K562 (cell line): Measurements from ENCODE around the gene PRODH. TPM values are rescaled to one million over a fixed set of nuclear protein-coding genes. Genes with fewer than 3 reads are reported as not detected.

Source experiments
- ATAC-seq: fragments of 200-7000 bp; cut with Tn5 transposase; 3 replicates; pipeline ENCODE4 v1.9.1; 2020; ENCODE audit warnings: moderate library complexity
- BruUV-seq: library from RNA; stranded (reverse); fragments of 400-500 nt; replicated peaks from 2 replicates; lab custom pipeline; 2021; lab: Mats Ljungman, UMichigan
- CTCF ChIA-PET: fragments of 300-600 bp; formaldehyde crosslinking; extraction: SDS; loops from one replicate; lab custom pipeline; 2021; ENCODE audit warnings: low intra/inter-chr PET ratio; lab: Yijun Ruan, JAX
- POLR2A ChIA-PET: fragments of 300-600, 350-650 bp; sonication (Branson Sonifier 250); formaldehyde crosslinking; extraction: SDS; loops from one replicate; lab custom pipeline; 2021; ENCODE audit warnings: antibody characterized with exemption, inconsistent platforms; lab: Yijun Ruan, JAX
- DNase-seq, 4 experiments: peaks; one replicate each; pipeline versions ENCODE4 v3.0.0 to v3.0.0-alpha.2; 2011 to 2018; ENCODE audit warnings: low spot score in 3 of 4, mixed read lengths in 3 of 4; ENCODE audit errors: extremely low read depth in 1 of 4
- FAIRE-seq: peaks from 2 replicates; lab custom pipeline; 2011; peaks lifted over from hg19 to GRCh38; lab: Jason Lieb, UNC
- H2AFZ ChIP-seq: 2 replicates; pipeline ENCODE4 v1.6.0; 2011; ENCODE audit warnings: low read depth, low read length, control low read depth, inconsistent platforms
- H3K27ac ChIP-seq: fragments of 200-600 bp; 3 replicates; pipeline ENCODE4 v1.8.0; 2011; ENCODE audit warnings: low read depth, mild to moderate bottlenecking, control low read depth, inconsistent platforms, low read length, moderate library complexity, mixed read lengths; ENCODE audit errors: extremely low read depth
- H3K27me3 ChIP-seq, 2 experiments: fragments of 300-600 bp in 1 of 2; 2 replicates in 1 of 2; 3 replicates in 1 of 2; pipeline versions ENCODE4 v1.6.0 to v1.8.0; 2011; ENCODE audit warnings: inconsistent platforms in 2 of 2, low read length in 2 of 2, mild to moderate bottlenecking in 1 of 2, mixed read lengths in 1 of 2, moderate library complexity in 1 of 2; ENCODE audit not compliant: control insufficient read depth in 2 of 2, insufficient read depth in 2 of 2
- H3K36me3 ChIP-seq: fragments of 300-600 bp; 3 replicates; pipeline ENCODE4 v1.8.0; 2011; ENCODE audit warnings: mild to moderate bottlenecking, low read length, inconsistent platforms; ENCODE audit not compliant: control insufficient read depth, insufficient read depth
- H3K4me1 ChIP-seq, 2 experiments: fragments of 200-600 bp in 1 of 2; replicated peaks in 1 of 2; 2 replicates in 1 of 2; 3 replicates in 1 of 2; pipeline versions ENCODE4 v1.5.1 to v1.8.0; 2011; ENCODE audit warnings: inconsistent platforms in 2 of 2, low read length in 2 of 2, mild to moderate bottlenecking in 1 of 2, mixed read lengths in 1 of 2, moderate library complexity in 1 of 2; ENCODE audit not compliant: control insufficient read depth in 2 of 2, insufficient read depth in 2 of 2
- H3K4me2 ChIP-seq: 2 replicates; pipeline ENCODE4 v1.6.1; 2011; ENCODE audit warnings: low read length, control low read depth, inconsistent platforms, mixed read lengths; ENCODE audit not compliant: insufficient read depth
- H3K4me3 ChIP-seq: fragments of 200-600 bp; sonication (generic), shearing (Covaris generic); 2 replicates; pipeline ENCODE4 v1.5.1; 2016; ENCODE audit warnings: control low read depth, inconsistent platforms
- H3K79me2 ChIP-seq: fragments of 200-600 bp; 3 replicates; pipeline ENCODE4 v1.8.0; 2011; ENCODE audit warnings: low read length, inconsistent platforms; ENCODE audit not compliant: control insufficient read depth, insufficient read depth
- H3K9ac ChIP-seq, 2 experiments: 2 replicates each; pipeline versions ENCODE4 v1.6.0 to v1.6.1; 2011; ENCODE audit warnings: low read depth in 2 of 2, low read length in 2 of 2, control low read depth in 1 of 2, inconsistent platforms in 1 of 2, mild to moderate bottlenecking in 1 of 2, mixed read lengths in 1 of 2; ENCODE audit not compliant: insufficient read depth in 1 of 2
- H3K9me1 ChIP-seq: one replicate; pipeline ENCODE4 v1.6.0; 2011; ENCODE audit warnings: inconsistent platforms, mild to moderate bottlenecking, low read length, moderate library complexity; ENCODE audit not compliant: control insufficient read depth, insufficient read depth
- H3K9me3 ChIP-seq: replicated peaks from 2 replicates; pipeline ENCODE4 v1.5.1; 2011; ENCODE audit warnings: low read depth, low read length, inconsistent platforms; ENCODE audit not compliant: control insufficient read depth, insufficient read depth
- H4K20me1 ChIP-seq: replicated peaks from 2 replicates; pipeline ENCODE4 v1.6.1; 2011; ENCODE audit warnings: low read length, inconsistent platforms, mixed read lengths; ENCODE audit not compliant: control insufficient read depth, insufficient read depth
- ADNP ChIP-seq: fragments of 200-800 bp; sonication (Bioruptor generic); IDR thresholded peaks from 2 replicates; pipeline ENCODE4 v1.6.1; 2016; ENCODE audit warnings: missing genetic modification characterization, missing compliant biosample characterization
- HNRNPH1 ChIP-seq: fragments of 200-400 bp; formaldehyde crosslinking; optimal IDR thresholded peaks from 2 replicates; pipeline ENCODE3; 2017; ENCODE audit warnings: low read depth, mild to moderate bottlenecking, low read length, moderate library complexity
- KLF13 ChIP-seq: fragments of 450-650 bp; IDR thresholded peaks from 2 replicates; pipeline ENCODE4 v1.6.1; 2016; ENCODE audit warnings: missing genetic modification characterization, low read depth, mild to moderate bottlenecking, missing compliant biosample characterization, moderate library complexity, borderline replicate concordance
- MED1 ChIP-seq: sonication (generic); formaldehyde crosslinking; IDR thresholded peaks from 2 replicates; pipeline ENCODE4 v1.8.1; 2023; ENCODE audit warnings: missing genetic modification reagents, borderline replicate concordance
- SMARCA4 ChIP-seq: fragments of 450-650 bp; IDR thresholded peaks from 2 replicates; pipeline ENCODE4 v1.6.1; 2016
- SRSF1 ChIP-seq: fragments of 200-400 bp; formaldehyde crosslinking; IDR thresholded peaks from 2 replicates; pipeline ENCODE4 v1.6.1; 2017; ENCODE audit warnings: mild to moderate bottlenecking, low read depth, low read length, moderate library complexity
- SUPT5H ChIP-seq: fragments of 450-650 bp; IDR thresholded peaks from 2 replicates; pipeline ENCODE4 v1.6.1; 2016
- TAF7 ChIP-seq: fragments of 450-650 bp; IDR thresholded peaks from 2 replicates; pipeline ENCODE4 v1.6.1; 2016; ENCODE audit warnings: missing genetic modification characterization, missing compliant biosample characterization
- ZBTB17 ChIP-seq: fragments of 450-650 bp; formaldehyde crosslinking; IDR thresholded peaks from 2 replicates; pipeline ENCODE4 v1.4.0; 2020; ENCODE audit warnings: mild to moderate bottlenecking
- ZNF253 ChIP-seq: fragments of 250-450 bp; sonication (Bioruptor Pico); conservative IDR thresholded peaks from 2 replicates; pipeline ENCODE4 v1.6.1; 2021; ENCODE audit warnings: mild to moderate bottlenecking
- ZNF75A ChIP-seq: fragments of 450-650 bp; formaldehyde crosslinking; IDR thresholded peaks from 2 replicates; pipeline ENCODE4 v1.4.0; 2020; ENCODE audit warnings: mild to moderate bottlenecking
- WGBS: fragments of 100-300 bp; shearing (Covaris generic); methylation state at CpG from one replicate; pipeline ENCODE4 v1.1.6; 2016; ENCODE audit warnings: low coverage, mixed read lengths; ENCODE audit not compliant: insufficient coverage; ENCODE audit errors: missing lambda C conversion rate; 5-methylcytosine and 5-hydroxymethylcytosine counted together
- in situ Hi-C: fragments of 300-500 bp; cut with MboI; formaldehyde crosslinking; loops from 4 replicates; pipeline ENCODE4 v1.15.0; 2018; ENCODE audit warnings: inconsistent platforms, mixed read lengths
- intact Hi-C: fragments of 100-400 bp; cut with micrococcal nuclease; formaldehyde crosslinking; loops from 2 replicates; pipeline ENCODE4 v1.14.2; 2022
- polyA plus RNA-seq, 8 experiments: library from polyadenylated mRNA; depleted of rRNA in 4 of 8; stranded (reverse) in 5 of 8; unstranded in 3 of 8; fragments of >200 nt; fragmentation: Nextera tagmentation in 2 of 8; fragmentation: Illumina TruSeq in 1 of 8; extraction: Ambion mirVana in 2 of 8; extraction: Trizol in 1 of 8; gene quantifications; 2 replicates each; pipeline versions ENCODE4 v1.2.1 to v1.2.3, GENCODE V29; 2011 to 2014; ENCODE audit warnings: inconsistent platforms in 1 of 8, missing spikeins in 1 of 8
- total RNA-seq, 7 experiments: library from RNA; depleted of rRNA in 6 of 7; stranded (reverse); fragments of >200 nt in 6 of 7; fragmentation: Illumina TruSeq in 2 of 7; extraction: Trizol in 2 of 7; gene quantifications; 2 replicates each; pipeline versions ENCODE4 v1.2.1 to v1.2.3, GENCODE V29; 2011 to 2021; ENCODE audit warnings: low replicate concordance in 1 of 7
- TF ChIP-seq, protein P1 (sequence below): sonication (generic); formaldehyde crosslinking; IDR thresholded peaks from 2 replicates; pipeline ENCODE4 v1.8.1; 2022; ENCODE audit warnings: missing genetic modification reagents
- TF ChIP-seq, protein P2 (sequence below): sonication (generic); formaldehyde crosslinking; IDR thresholded peaks from 2 replicates; pipeline ENCODE4 v1.8.1; 2023; ENCODE audit warnings: mild to moderate bottlenecking, missing genetic modification reagents
- TF ChIP-seq, protein P3 (sequence below): sonication (generic); formaldehyde crosslinking; IDR thresholded peaks from 2 replicates; pipeline ENCODE4 v1.8.0; 2023; ENCODE audit warnings: missing genetic modification reagents, mild to moderate bottlenecking, borderline replicate concordance

PRODH gene
- total and polyA plus RNA-seq, 9 of the 15 experiments (the other 6 are each of a cell fraction or from before 2014, with no cell fraction given), result 0.07 to 0.11 TPM; not detected in 7

DNA sequence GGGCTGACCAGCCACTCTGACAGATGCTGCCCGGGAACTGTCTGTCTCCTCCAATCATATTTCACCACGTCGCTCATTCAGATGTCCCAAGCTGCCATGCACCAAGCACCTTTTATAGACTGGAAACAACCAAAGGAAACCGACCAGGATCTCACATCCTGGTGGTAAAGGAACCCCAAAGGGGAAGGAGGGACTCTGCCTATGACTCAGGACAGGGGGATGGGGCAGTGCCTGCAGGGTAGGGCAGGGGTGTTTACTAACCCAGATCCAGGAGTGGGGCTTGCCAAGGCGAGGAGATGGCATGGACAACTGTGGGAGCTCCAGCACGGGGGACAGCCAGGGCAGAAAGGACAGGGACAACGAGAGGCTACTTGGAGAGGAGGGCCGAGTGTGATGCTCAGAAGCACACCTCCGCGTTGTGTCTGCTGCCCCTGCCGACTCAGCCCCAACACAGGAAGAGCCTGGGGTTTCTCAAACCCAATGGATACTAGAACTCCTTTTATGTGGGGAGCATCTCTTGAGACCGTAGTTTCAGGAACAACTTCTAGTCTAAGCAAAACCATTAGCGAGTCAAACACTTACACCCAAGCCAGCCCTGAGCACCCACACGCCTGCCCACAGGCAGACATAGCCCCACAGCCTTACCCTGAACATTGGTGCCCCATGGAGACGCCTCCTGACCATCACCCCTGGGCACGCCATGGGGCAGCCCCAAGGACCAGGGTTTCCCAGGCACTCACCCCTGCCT lies 4.0 kb downstream of the PRODH start:
- DNase-seq (no peak), ATAC-seq (no peak), FAIRE-seq (no peak)
- H3K4me3 ChIP-seq, result no peak overlapping the region
- H3K9ac ChIP-seq, result no peak overlapping the region
- no CpG with 5 or more reads among the region's 16 CpGs for WGBS
- ChIA-PET POLR2A (no interaction called here), CTCF (no interaction called here)
- no peaks in the 10 kb centered on the region for H3K36me3 ChIP-seq
- no peaks in the 10 kb centered on the region for H3K79me2 ChIP-seq
- H3K27me3 ChIP-seq, result no peaks in the 10 kb centered on the region
- intact Hi-C loops, result no loop called here
- H2AFZ ChIP-seq, result no peak overlapping the region
- no peaks in the 10 kb centered on the region for H4K20me1 ChIP-seq
- H3K4me1 ChIP-seq, result no peaks in the 10 kb centered on the region
- in situ Hi-C loops, result no loop called here
- H3K9me1 ChIP-seq, result no peaks in the 10 kb centered on the region
- no peak overlapping the region for H3K4me2 ChIP-seq
- BruUV-seq, result no TSS peak
- H3K27ac ChIP-seq, result no peak overlapping the region
- H3K9me3 ChIP-seq, result no peaks in the 10 kb centered on the region
- TF ChIP-seq, protein P1, sequence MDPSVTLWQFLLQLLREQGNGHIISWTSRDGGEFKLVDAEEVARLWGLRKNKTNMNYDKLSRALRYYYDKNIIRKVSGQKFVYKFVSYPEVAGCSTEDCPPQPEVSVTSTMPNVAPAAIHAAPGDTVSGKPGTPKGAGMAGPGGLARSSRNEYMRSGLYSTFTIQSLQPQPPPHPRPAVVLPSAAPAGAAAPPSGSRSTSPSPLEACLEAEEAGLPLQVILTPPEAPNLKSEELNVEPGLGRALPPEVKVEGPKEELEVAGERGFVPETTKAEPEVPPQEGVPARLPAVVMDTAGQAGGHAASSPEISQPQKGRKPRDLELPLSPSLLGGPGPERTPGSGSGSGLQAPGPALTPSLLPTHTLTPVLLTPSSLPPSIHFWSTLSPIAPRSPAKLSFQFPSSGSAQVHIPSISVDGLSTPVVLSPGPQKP (CRISPR knock-in tag), result no peak
- TF ChIP-seq KLF13 (tag) (no peak), ZNF75A (CRISPR knock-in tag) (no peak), MED1 (CRISPR knock-in tag) (no peak), SMARCA4 (no peak), SRSF1 (no peak), HNRNPH1 (no peak), ZNF253 (CRISPR knock-in tag) (no peak), ZBTB17 (CRISPR knock-in tag) (no peak), SUPT5H (no peak), TAF7 (tag) (no peak), ADNP (tag) (no peak)
- TF ChIP-seq, protein P2, sequence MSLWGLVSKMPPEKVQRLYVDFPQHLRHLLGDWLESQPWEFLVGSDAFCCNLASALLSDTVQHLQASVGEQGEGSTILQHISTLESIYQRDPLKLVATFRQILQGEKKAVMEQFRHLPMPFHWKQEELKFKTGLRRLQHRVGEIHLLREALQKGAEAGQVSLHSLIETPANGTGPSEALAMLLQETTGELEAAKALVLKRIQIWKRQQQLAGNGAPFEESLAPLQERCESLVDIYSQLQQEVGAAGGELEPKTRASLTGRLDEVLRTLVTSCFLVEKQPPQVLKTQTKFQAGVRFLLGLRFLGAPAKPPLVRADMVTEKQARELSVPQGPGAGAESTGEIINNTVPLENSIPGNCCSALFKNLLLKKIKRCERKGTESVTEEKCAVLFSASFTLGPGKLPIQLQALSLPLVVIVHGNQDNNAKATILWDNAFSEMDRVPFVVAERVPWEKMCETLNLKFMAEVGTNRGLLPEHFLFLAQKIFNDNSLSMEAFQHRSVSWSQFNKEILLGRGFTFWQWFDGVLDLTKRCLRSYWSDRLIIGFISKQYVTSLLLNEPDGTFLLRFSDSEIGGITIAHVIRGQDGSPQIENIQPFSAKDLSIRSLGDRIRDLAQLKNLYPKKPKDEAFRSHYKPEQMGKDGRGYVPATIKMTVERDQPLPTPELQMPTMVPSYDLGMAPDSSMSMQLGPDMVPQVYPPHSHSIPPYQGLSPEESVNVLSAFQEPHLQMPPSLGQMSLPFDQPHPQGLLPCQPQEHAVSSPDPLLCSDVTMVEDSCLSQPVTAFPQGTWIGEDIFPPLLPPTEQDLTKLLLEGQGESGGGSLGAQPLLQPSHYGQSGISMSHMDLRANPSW (CRISPR knock-in tag), result no peak
- TF ChIP-seq, protein P3, sequence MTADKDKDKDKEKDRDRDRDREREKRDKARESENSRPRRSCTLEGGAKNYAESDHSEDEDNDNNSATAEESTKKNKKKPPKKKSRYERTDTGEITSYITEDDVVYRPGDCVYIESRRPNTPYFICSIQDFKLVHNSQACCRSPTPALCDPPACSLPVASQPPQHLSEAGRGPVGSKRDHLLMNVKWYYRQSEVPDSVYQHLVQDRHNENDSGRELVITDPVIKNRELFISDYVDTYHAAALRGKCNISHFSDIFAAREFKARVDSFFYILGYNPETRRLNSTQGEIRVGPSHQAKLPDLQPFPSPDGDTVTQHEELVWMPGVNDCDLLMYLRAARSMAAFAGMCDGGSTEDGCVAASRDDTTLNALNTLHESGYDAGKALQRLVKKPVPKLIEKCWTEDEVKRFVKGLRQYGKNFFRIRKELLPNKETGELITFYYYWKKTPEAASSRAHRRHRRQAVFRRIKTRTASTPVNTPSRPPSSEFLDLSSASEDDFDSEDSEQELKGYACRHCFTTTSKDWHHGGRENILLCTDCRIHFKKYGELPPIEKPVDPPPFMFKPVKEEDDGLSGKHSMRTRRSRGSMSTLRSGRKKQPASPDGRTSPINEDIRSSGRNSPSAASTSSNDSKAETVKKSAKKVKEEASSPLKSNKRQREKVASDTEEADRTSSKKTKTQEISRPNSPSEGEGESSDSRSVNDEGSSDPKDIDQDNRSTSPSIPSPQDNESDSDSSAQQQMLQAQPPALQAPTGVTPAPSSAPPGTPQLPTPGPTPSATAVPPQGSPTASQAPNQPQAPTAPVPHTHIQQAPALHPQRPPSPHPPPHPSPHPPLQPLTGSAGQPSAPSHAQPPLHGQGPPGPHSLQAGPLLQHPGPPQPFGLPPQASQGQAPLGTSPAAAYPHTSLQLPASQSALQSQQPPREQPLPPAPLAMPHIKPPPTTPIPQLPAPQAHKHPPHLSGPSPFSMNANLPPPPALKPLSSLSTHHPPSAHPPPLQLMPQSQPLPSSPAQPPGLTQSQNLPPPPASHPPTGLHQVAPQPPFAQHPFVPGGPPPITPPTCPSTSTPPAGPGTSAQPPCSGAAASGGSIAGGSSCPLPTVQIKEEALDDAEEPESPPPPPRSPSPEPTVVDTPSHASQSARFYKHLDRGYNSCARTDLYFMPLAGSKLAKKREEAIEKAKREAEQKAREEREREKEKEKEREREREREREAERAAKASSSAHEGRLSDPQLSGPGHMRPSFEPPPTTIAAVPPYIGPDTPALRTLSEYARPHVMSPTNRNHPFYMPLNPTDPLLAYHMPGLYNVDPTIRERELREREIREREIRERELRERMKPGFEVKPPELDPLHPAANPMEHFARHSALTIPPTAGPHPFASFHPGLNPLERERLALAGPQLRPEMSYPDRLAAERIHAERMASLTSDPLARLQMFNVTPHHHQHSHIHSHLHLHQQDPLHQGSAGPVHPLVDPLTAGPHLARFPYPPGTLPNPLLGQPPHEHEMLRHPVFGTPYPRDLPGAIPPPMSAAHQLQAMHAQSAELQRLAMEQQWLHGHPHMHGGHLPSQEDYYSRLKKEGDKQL (CRISPR knock-in tag), result no peak
